Vagina (tissue), 2 donors: ENCODE results near the gene KCNA5.

Source experiments
- POLR2A ChIP-seq, 2 donors: fragments of 450-650 bp; IDR thresholded peaks; one replicate each; pipeline ENCODE4 v1.6.1; 2017; ENCODE audit warnings: antibody characterized with exemption in 2 of 2, mild to moderate bottlenecking in 2 of 2, moderate library complexity in 2 of 2
- TF ChIP-seq, protein P1 (sequence below), 3 experiments: fragments of 450-650 bp in 2 of 3; fragments of 200-600 bp in 1 of 3; sonication (generic) in 1 of 3; IDR thresholded peaks; one replicate each; pipeline ENCODE4 v1.5.1; 2017 to 2019; ENCODE audit warnings: antibody characterized with exemption in 3 of 3, mild to moderate bottlenecking in 2 of 3, moderate library complexity in 2 of 3

DNA sequence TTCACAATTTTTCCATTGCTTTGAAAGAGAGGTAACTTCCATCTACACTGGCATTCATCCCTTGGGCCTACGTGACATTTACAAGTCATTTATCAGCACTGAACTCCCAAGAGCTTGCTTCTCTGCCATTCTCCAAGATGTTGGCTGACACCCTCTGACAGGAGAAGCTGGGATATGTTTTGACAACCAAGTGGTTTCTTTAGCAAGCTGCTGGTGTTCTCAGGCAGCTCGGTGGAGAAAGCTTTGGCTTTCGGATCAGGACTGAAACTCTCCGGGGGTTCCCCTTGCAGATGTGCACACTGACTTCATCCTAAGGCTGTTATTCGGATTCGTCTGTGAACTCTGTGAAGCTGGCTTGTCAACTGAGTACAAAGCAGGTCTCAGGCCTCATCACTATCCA, 15.7 kb downstream of the KCNA5 start:
- TF ChIP-seq, protein P1, sequence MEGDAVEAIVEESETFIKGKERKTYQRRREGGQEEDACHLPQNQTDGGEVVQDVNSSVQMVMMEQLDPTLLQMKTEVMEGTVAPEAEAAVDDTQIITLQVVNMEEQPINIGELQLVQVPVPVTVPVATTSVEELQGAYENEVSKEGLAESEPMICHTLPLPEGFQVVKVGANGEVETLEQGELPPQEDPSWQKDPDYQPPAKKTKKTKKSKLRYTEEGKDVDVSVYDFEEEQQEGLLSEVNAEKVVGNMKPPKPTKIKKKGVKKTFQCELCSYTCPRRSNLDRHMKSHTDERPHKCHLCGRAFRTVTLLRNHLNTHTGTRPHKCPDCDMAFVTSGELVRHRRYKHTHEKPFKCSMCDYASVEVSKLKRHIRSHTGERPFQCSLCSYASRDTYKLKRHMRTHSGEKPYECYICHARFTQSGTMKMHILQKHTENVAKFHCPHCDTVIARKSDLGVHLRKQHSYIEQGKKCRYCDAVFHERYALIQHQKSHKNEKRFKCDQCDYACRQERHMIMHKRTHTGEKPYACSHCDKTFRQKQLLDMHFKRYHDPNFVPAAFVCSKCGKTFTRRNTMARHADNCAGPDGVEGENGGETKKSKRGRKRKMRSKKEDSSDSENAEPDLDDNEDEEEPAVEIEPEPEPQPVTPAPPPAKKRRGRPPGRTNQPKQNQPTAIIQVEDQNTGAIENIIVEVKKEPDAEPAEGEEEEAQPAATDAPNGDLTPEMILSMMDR (IDR thresholded peaks at IDR 0.05), result no peak
- no peak for TF ChIP-seq POLR2A (IDR thresholded peaks at IDR 0.05)
